HG03045 (cell line): ENCODE data around the gene LRRC7.
"Not testable (repeated sequence)": the region's sequence is repeated elsewhere in the genome, so short reads cannot be mapped to it uniquely, and the experiment has no call there.

ENCODE experiments used
- ATAC-seq: cut with Tn5 transposase; IDR thresholded peaks from one replicate; pipeline ENCODE4 v1.9.1; 2021; ENCODE audit warnings: mild to moderate bottlenecking, moderate library complexity; ENCODE audit not compliant: unreplicated experiment

The LRRC7 gene

DNA sequence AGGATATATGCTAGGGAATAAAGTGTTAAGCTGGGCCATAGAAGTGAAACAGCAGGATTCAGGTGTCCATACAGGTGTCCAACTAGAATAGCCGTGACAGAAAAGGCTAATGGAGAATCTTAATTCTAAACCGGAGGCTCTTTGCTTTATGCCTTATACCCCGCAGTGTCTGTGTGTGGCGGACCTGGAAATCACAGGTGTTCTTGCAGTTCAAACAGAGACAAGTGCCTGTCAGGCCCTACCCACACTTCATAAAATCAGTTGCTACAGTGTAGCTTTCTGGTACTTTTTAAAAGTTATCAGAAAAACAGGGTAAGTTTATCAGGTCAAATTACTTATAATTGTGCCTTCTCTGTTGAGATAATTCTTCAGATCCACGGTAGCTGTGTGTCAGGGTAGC is 293.9 kb downstream of the LRRC7 start:
- ATAC-seq = no peak

DNA sequence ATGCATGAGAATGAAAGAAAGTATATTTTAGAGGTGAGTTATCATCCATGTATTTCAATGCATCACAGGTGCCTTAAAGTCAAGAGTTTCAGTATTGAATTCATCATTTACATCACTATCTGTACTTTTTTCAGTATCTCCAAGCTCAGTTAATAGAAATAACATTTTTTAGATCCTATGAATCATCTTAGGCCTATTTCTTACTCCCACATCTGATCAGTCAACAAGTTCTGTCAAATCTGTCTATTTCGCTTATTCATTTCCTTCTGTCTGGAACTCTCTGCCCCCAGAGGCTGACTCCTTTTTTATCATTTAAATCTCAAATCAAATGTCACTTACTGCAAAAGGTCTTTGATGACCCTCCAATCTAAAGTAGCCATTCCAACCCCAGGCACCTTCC is 295.2 kb downstream of the LRRC7 start:
- no peak for ATAC-seq

DNA sequence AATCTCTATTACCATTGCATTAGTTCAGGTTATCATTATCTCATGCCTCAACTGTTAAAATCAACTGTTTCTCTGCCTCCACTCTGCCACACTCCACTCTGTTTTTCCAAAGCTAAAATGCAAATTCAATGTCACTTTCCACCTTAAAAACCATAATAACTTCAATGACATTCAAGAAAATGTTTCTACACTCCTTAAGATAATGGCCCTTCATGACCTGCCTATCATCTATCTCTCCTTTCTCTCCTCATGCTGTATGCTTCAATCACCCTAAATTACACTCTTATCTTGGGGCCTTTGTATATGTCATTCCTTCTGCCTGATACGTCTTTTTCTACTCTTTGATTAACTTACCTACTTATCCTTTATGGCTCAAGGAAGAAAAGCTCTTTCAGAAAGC is 296.0 kb downstream of the LRRC7 start:
- ATAC-seq = no peak

DNA sequence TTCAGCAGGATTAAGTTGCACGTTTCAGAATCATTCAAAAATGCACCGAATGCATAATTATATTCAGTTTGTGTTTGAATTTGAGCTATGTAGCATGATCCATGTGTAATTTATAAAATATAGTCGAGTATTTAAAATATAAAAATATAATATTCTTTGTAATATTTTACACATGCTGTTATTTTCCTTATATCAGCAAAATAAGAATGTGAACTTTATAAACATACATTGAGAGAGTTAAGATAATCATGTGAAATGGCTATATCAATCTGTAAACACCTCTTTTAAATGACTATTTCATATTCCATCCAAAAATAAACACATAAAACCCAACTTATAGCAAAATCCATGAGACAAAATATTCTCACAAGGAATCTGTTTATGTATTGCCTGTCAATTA is 303.7 kb downstream of the LRRC7 start:
- ATAC-seq = no peak

DNA sequence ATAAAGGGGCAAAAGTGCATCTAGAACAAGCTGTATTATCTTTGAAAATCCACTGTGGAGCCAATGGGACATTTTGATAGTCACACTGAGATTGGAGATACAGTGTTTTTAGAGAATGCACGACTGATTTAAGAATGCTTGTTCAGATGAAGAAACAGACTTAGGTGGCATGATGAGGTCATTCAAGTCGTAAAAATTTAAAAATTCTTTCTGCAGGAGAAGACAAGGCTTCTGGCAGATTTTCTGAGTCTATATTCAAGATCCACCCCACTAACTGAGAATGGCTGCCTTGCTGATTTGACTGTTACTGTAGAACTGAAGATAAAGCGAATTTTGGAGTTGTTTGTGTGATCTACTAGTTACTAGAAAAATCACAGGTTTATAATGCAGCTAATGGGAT is 310.6 kb downstream of the LRRC7 start:
- ATAC-seq = no peak

DNA sequence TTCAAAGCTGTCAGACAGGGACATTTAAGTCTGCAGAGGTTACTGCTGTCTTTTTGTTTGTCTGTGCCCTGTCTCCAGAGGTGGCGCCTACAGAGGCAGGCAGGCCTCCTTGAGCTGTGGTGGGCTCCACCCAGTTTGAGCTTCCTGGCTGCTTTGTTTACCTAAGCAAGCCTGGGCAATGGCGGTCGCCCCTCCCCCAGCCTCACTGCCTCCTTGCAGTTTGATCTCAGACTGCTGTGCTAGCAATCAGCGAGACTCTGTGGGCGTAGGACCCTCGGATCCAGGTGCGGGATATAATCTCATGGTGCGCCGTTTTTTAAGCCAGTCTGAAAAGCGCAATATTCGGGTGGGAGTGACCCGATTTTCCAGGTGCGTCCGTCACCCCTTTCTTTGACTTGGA is 320.3 kb downstream of the LRRC7 start:
- not testable (repeated sequence) for ATAC-seq

DNA sequence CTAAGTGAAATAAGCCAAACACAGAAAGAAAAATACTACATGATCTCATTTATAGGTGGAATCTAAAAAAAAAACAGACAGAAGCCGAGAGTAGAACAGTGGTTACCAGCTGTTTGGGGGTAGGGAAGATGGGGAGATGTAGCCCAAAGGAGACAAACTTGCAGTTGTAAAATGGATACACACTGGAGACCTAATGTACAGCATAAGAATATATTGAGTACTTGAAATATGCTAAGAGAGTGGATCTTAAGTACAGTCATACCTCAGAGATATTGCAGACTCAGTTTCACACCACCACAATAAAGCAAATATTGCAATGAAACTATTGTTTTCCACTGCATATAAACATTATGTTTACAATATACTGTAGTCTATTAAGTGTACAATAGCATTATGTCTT is 320.9 kb downstream of the LRRC7 start:
- ATAC-seq = no peak

DNA sequence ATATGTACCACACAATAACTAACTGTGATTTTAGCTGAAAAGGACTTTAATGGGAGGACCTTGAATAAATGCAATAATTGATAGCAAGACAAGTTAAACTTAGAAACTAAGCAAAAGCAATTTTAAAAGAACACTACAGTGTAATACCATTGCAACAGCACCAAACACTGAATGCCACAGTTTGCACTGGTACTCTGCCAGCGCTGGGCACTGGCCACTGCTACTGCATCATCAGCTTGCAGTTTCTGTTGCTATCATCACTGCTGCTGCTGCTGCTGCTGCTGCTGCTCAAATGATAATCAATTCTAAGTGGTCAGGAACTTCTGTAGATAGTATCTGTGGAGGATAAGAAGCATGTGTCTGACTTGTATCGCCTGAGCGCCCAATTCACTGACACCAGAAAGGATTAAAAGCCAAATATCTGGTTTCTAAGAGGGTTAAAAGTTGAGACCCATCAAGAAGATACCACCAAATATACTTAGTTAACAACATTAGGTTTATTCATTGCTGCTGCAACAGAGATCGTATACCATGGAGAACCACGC is 330.8 kb downstream of the LRRC7 start:
- no peak for ATAC-seq

DNA sequence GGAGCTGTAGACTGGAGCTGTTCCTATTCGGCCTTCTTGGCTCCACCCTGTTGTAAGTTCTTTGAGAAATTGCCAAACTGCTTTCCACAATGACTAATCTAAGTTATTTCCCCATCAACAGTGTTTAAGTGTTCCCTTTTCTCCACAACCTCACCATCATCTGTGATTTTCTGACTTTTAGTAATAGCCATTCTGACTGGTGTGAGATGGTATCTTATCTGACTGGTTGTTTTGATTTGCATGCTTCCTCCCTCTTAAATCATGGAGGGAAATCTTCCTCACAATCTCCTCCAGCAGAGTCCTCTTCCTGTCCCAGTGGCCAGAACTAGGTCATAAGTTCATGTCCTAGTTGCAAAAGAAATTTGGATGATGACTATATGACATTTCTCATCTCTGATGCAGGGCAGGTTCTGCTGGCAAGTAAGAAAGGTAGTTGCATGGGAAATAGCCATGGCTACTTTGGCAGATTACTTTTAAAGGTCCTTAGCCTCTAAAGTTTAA is 343.6 kb downstream of the LRRC7 start:
- ATAC-seq = no peak

DNA sequence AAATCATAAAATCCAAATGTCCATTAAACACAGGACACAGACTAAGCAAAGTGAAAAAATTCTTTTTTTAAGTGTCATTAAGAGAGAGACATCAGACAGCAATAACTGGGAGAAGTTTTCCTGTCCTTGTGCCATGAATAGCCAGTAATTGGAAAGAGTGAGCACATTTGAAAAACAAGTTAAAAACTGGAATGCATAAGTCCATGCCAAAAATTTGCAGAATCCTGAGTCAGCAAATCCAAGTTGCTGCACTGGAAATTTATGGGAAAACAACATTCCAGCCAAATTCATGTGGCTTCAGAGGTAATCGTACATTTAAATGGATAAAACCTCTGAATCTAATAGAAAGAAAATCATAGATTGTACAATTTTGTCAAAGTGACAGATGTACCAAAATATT is 346.3 kb downstream of the LRRC7 start:
- ATAC-seq = no peak

DNA sequence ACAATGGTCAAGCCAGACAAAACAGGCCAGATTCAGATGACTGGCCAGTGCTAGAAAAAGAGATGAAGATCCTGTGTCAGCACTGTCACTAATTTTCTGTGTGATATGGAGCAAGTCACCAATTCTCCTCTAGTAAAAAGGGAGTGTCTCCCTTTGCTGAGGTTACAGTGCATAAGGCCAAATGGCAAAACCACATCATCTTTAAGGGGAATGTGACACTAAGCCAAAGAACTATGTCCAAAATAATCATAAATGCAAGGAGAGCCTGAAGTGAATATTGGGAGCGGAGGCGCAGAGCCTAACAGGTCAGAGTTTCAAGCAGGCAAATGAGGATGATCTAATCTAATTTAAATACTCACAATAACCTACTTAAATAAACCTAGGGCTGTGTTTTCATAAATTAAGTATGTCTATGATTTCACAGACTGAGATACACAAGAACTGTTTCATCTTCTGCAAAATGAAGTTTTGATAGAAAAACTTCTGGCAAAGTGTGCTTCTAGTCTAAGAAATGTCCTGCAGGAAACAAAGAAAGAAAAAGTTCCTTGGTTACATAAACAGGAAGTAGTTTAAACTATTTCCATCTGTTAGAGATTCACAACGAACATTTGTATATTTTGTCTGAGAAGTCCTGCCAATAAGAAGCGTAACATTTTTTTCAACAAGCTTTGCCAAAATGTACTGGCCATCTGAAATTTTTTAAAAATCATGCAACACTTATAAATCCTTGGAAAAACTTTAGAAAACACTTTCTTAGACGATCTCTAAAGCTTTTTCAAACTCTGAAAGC is 347.4 kb downstream of the LRRC7 start:
- no peak for ATAC-seq

DNA sequence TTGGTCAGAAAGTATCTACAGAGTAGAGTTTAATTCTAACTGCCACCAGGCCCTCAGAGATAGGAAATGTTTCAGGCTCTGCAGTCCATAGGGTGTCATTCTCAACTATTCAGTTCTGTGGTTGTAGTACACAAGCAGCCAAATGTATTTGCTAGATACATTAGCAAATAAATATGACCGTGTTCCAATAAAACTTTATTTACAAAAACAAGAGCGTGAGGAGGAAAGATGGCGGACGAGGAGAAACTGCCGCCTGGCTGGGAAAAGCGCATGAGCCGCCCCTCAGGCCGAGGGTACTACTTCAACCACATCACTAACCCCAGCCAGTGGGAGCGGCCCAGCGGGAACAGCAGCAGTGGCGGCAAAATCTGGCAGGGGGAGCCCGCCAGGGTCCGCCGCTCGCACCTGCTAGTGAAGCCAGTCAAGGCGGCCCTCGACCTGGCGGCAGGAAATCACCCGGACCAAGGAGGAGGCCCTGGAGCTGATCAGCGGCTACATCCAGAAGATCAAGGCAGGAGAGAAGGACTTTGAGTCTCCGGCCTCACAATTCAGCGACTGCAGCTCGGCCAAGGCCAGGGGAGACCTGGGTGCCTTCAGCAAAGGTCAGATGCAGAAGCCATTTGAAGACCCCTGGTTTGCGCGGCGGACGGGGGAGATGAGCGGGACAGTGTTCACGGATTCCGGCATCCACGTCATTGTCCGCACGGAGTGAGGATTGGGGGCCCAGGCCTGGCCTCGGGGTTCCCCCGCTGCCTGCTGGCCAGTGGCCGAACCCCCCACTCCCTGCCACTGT is 351.6 kb downstream of the LRRC7 start:
- ATAC-seq = no peak

DNA sequence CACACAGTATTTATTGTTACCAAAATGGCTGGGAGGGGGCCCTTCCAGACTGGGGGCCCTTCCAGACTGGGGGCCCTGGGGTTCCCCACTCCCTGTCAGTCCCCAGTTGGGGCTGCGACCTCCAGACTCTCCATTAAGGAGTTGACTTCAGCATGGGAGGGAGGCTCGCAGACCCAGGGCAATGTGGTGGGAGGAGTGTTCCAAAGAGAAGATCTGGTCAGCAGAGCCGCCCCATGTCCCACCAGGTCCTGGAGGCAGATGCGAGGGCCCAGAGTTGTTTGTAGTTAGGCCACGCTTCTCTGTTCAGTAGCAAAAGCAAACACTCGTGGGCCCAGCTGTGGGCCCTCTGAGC is 352.2 kb downstream of the LRRC7 start:
- no peak for ATAC-seq

DNA sequence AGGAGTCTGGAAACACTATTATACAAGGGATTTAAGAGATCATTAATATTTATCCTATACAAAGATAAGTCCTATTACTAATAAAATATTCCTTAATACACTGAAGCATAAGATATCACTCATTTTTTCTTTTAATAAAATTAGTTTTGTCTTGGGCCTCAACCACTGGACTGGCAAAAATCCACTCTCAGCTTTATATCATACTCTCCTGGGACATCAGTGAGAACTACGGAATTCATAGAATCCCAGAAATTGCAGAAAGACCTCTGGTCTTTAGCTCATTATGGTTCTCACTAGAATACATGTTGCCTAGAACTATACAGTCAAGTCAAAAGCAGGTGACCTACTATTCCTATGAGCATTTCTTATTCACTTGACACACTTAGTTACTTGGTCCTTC is 352.7 kb downstream of the LRRC7 start:
- ATAC-seq = no peak

DNA sequence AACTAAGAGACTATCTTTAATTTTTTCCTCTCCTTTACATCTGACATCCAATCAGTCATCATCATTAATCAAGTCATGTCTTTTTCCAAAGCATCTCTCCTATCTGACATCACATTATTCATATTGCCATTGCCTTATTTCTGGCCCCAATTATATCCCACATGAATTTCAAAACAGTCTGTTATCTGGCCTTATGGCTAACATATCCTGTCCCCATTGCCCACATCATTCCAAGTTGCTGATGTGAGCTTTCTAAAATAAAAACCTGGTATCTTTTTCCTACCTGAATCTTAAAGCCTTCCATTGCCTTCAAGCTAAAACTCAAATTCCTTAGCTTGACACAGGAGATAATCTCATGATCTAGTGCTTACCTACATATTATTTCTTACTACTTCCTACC is 353.8 kb downstream of the LRRC7 start:
- no peak for ATAC-seq

DNA sequence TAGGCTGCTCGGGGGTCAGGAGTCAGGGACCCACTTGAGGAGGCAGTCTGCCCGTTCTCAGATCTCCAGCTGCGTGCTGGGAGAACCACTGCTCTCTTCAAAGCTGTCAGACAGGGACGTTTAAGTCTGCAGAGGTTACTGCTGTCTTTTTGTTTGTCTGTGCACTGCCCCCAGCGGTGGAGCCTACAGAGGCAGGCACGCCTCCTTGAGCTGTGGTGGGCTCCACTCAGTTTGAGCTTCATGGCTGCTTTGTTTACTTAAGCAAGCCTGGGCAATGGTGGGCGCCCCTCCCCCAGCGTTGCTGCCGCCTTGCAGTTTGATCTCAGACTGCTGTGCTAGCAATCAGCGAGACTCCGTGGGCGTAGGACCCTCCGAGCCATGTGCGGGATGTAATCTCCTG is 360.5 kb downstream of the LRRC7 start:
- ATAC-seq = not testable (repeated sequence)

DNA sequence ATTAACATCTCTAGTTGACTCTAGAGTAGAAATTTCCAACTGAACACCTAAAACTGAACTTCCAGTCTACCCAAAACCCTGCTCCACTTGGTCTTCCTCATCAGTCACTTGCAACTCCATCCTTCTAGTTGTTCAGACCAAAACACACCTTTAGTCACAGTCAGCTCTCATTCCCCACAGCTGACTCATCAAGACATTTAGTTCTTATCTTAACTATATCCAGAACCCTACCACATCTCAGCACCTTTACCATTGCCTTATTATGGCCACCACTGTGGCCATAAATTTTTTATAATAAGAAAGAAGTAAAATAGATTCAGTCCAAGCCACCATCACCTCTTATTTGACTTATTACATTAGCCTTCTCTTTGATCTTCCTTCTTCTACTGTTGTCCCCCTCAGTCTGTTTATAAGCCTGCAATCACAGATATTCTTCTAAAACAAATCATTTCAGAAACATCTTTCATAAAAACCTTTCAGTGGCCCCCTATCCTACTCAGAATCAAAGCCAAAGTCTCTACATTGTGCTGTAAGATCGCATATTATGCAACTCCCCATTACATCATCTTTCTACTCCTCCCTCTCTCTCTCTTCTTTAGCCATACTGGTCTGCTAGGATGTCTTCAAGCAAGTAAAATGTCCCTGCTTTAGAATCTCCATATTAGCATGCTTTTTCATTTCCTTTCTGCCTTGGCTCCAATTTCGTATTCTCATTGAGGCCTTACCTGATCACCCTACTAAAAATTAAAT is 361.8 kb downstream of the LRRC7 start:
- ATAC-seq = no peak

DNA sequence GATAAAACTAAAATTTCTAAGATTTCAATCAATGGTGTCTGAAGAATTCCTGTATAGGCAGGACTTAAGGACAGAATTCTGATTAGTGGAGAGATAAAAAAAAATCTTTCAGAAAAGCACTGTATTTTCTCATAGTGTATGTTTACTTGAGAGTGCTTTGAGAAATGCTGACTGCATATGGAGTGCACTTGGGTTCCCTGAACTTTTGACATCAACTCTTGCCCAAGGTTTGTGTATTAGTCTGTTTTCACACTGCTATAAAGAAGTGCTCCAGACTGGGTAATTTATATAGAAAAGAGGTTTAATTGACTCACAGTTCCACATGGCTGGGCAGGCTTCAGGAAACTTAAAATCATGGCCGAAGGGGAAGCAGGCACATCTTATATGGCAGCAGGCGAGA is 362.7 kb downstream of the LRRC7 start:
- ATAC-seq = no peak

DNA sequence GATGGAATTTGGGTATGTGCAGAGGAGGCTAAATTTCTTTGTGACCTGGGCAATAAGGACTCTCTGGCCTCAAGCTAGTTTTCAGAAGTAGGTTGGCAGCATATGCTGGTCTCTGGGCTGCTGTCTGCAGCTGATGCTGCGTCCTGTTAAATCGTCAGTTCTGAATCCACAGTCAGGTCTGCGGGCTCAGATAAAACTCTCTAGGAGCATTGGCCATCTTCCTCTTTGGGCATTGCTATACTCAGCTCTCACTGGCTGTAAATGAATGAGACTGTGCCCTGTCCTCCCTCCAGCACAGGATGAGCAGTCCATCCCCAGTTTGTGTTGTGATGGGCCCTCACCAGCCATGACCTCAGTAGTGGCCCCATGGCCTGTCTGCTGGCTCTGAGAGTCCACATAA is 365.0 kb downstream of the LRRC7 start:
- no peak for ATAC-seq

DNA sequence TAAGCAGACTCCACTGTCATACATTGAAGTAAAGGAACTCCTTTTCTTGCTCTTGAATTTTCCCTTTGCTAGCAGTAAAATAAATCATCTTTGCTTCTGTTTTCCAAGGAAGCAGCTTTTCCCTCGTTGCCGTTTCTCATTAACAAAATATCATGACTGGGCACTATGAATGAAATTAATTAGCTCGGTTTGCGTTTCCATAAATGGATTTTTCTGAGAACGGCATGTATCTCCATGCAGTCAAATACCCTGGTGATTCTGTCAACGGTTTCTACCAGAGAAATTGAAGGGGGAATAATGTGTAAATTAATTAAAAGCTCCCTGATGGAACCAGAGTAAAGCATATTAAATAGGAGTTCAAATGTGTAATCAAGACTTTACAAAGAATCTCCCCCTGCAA is 372.5 kb downstream of the LRRC7 start:
- no peak for ATAC-seq

DNA sequence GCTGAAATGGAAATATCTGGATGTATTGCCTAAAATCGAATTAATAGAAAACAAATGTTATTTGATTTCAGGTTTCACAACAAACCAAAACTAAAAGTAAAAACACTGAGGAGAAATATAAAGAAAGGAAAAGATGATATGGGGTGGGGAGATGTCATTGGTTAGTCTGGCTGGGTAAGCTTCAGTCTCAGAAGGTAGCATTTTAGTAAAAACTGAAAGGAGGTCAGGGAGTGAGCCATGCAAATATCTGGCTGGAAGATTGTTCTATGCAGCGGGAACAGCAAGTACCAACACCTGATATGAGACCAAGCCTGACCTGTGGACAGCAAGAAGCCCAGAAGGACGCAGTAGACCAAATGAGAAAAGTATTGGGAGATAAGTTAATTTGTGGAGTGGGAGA is 373.1 kb downstream of the LRRC7 start:
- ATAC-seq = no peak
